Measurements from ENCODE around the gene RINL.

Gene RINL

GRCh38 chr19:38849147-38849859 lies 28.8 kb downstream of the RINL start:
- DNase-seq (ENCODE audit: low spot score in 2 of 2) (peak; percentile 93), ATAC-seq (replicated peaks; ENCODE audit: extremely low read depth, poor library complexity, severe bottlenecking) (peak; percentile 18)
- Mint-ChIP-seq H3K4me3 (peak overlapping the region; percentile 90), H3K4me1 (peaks cover 61% of the 10 kb centered on the region), H3K27me3 (no peaks in the 10 kb centered on the region), H3K27ac (ENCODE audit: low read depth) (peak overlapping the region; percentile 98), H3K9me3 (no peaks in the 10 kb centered on the region), H3K36me3 (ENCODE audit: insufficient read depth) (peaks cover 64% of the 10 kb centered on the region)

GRCh38 chr19:38848299-38849146 lies 29.6 kb downstream of the RINL start:
- peak overlapping the region; percentile 98 for H3K27ac Mint-ChIP-seq (ENCODE audit: low read depth)
- peaks cover 69% of the 10 kb centered on the region for H3K4me1 Mint-ChIP-seq
- peaks cover 72% of the 10 kb centered on the region for H3K36me3 Mint-ChIP-seq (ENCODE audit: insufficient read depth)
- no peak for DNase-seq (ENCODE audit: low spot score in 2 of 2)
- no peak for ATAC-seq (replicated peaks; ENCODE audit: extremely low read depth, poor library complexity, severe bottlenecking)
- no peaks in the 10 kb centered on the region for H3K27me3 Mint-ChIP-seq
- H3K4me3 Mint-ChIP-seq = peak overlapping the region; percentile 90
- no peaks in the 10 kb centered on the region for H3K9me3 Mint-ChIP-seq

GRCh38 chr19:38846097-38846496 lies 32.0 kb downstream of the RINL start:
- no peaks in the 10 kb centered on the region for H3K9me3 Mint-ChIP-seq
- no peaks in the 10 kb centered on the region for H3K27me3 Mint-ChIP-seq
- H3K36me3 Mint-ChIP-seq (ENCODE audit: insufficient read depth) = peaks cover 89% of the 10 kb centered on the region
- no peak for ATAC-seq (replicated peaks; ENCODE audit: extremely low read depth, poor library complexity, severe bottlenecking)
- peak overlapping the region; percentile 31 for H3K4me3 Mint-ChIP-seq
- DNase-seq (ENCODE audit: low spot score in 2 of 2) = no peak
- H3K4me1 Mint-ChIP-seq = peaks cover 74% of the 10 kb centered on the region
- no peak overlapping the region for H3K27ac Mint-ChIP-seq (ENCODE audit: low read depth)

- peaks cover 76% of the 10 kb centered on the region for H3K4me1 Mint-ChIP-seq
- ATAC-seq (replicated peaks; ENCODE audit: extremely low read depth, poor library complexity, severe bottlenecking) = no peak
- H3K27me3 Mint-ChIP-seq = no peaks in the 10 kb centered on the region
- peaks cover 92% of the 10 kb centered on the region for H3K36me3 Mint-ChIP-seq (ENCODE audit: insufficient read depth)
- no peaks in the 10 kb centered on the region for H3K9me3 Mint-ChIP-seq
- H3K27ac Mint-ChIP-seq (ENCODE audit: low read depth) = peak overlapping the region; percentile 75
- peak overlapping the region; percentile 47 for H3K4me3 Mint-ChIP-seq
- DNase-seq (ENCODE audit: low spot score in 2 of 2) = no peak
Observed at GRCh38 chr19:38845374-38846024, 32.6 kb downstream of the RINL start.

DNA sequence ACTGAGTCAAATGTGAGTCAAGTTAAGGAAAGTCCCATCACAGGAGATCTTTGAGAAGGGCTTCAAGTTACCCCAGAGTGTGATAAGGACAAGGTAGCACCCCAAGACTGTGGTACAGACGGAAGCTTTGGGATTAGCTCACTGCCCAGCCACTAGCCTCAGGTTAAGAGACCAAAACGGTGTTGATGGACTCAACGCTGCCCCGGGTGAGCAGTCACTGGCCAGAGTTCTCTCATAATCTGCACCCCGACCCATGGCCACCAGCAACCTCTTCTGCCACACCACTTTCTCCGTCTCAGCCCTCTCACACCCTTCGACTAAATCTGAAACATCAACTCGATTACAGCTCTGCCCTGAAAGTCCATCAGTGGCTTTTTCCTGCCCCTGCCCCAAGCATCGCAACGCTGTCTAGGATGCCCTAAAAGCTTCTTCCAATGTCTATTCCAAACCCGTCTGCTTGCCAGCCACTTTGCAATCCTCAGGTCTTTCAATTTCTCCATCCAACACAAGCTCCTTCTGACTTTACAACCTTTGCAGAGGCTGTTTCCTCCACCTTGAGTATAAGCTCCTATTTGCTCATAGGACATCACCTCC lies 33.9 kb downstream of the RINL start:
- peaks cover 93% of the 10 kb centered on the region for H3K36me3 Mint-ChIP-seq (ENCODE audit: insufficient read depth)
- H3K4me3 Mint-ChIP-seq = peak overlapping the region; percentile 40
- ATAC-seq (replicated peaks; ENCODE audit: extremely low read depth, poor library complexity, severe bottlenecking) (no peak), DNase-seq (ENCODE audit: low spot score in 2 of 2) (no peak)
- H3K4me1 Mint-ChIP-seq = peaks cover 83% of the 10 kb centered on the region
- H3K27me3 Mint-ChIP-seq = no peaks in the 10 kb centered on the region
- no peaks in the 10 kb centered on the region for H3K9me3 Mint-ChIP-seq
- peak overlapping the region; percentile 75 for H3K27ac Mint-ChIP-seq (ENCODE audit: low read depth)

DNA sequence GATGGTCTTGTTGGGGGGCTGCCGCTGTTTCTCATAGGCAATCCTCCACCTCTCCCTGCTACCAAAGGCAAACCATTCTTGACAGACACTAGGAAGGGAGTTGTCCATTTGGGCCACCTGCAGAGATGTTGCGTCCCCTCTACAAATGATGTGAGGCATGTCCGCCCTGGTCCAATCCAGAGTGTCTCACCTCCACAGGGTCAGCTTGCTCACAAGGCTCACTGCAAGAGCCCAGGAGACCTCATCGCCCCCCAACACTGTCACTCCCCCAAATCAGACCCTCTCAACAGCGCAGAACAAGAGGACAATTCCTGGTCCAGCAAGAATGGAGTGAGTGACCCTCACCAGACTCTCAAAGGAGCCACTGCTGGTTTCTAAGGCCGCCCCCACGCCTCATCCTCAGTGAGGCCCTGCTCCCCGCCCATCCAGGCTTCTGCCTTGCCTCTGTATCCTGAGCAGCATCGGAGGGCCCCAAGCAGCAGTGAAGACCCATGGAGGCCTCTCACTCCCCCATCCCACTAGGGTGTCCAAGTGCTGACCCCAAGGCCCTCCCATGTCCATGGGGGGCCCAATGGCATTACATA lies 34.8 kb downstream of the RINL start:
- Mint-ChIP-seq H3K27me3 (no peaks in the 10 kb centered on the region), H3K9me3 (no peaks in the 10 kb centered on the region), H3K4me3 (peak overlapping the region; percentile 73), H3K27ac (ENCODE audit: low read depth) (peak overlapping the region; percentile 89), H3K4me1 (peaks cover 81% of the 10 kb centered on the region), H3K36me3 (ENCODE audit: insufficient read depth) (peaks cover 94% of the 10 kb centered on the region)
- no peak for DNase-seq (ENCODE audit: low spot score in 2 of 2)
- ATAC-seq (replicated peaks; ENCODE audit: extremely low read depth, poor library complexity, severe bottlenecking) = no peak

DNA sequence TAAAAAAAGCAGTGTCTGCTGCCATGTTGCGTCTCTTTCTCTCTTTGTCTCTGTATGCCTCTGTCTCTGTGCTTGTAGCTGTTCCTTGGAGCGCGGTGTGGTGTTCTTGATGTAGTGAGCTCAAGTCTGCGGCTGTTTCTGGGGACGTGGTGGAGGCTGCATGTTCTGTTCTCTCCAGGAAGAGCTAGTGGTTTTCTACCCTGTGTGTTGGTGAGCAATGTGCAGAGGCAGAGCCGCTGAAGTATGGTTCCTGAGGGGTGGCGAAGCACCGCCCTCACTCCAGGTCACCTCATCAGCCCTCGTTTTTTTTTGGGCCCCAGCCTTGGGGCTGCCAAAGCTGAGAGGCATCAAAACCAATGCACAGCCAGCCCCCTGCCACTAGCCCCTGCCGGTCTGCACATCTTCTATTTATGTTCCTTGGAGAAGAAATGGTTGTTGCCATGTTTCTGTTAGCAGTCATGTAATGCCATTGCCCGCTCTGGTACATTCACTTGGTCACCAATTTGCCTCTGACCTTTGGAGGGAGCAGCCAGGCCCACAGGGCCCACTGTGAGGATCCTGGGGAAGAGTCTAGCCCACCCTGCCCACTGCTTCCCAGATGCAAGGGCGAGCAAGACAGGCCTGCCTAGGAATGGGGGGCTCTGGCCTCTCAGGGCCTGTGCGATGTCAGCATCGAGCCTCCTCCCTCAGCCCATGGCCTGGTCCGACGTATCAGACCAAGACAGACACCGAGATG lies 35.5 kb downstream of the RINL start:
- peaks cover 94% of the 10 kb centered on the region for H3K36me3 Mint-ChIP-seq (ENCODE audit: insufficient read depth)
- peak overlapping the region; percentile 89 for H3K27ac Mint-ChIP-seq (ENCODE audit: low read depth)
- ATAC-seq (replicated peaks; ENCODE audit: extremely low read depth, poor library complexity, severe bottlenecking) (peak; percentile 88), DNase-seq (ENCODE audit: low spot score in 2 of 2) (peak; percentile 33 to 53)
- peaks cover 74% of the 10 kb centered on the region for H3K4me1 Mint-ChIP-seq
- H3K9me3 Mint-ChIP-seq = no peaks in the 10 kb centered on the region
- no peaks in the 10 kb centered on the region for H3K27me3 Mint-ChIP-seq
- peak overlapping the region; percentile 73 for H3K4me3 Mint-ChIP-seq

DNA sequence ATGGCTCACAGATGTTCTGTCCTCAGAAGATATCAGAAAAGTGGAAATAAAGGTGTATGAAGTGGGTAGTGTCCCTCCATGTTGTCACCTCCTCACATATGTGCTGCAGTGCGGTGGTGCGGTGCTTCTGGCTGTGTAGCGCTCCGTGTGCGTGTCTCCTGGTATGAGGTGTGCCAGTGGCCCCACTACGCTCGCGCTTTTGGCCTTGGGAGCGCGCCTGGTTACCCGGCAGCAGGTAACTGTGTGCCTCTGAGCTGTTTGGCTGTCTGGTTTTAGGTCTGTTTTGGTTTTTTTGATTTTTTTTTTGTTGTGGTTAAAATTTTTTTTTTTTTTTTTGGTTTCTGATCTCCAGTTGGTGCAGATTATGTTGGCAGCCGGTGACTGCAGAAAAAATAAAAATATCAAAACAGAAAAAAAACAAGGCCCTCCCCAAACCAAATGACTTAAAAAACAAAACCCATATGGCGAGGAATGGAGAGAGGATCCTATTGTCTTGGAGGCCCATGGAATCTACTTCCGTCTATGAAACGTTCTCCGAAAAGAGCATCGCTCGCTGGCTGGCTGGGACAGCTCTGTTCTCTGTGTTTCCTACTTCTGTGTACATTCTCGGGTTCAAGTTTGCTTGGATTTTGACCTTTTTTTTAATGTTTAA lies 36.2 kb downstream of the RINL start:
- H3K36me3 Mint-ChIP-seq (ENCODE audit: insufficient read depth) = peaks cover 95% of the 10 kb centered on the region
- H3K9me3 Mint-ChIP-seq = no peaks in the 10 kb centered on the region
- peak overlapping the region; percentile 73 for H3K4me3 Mint-ChIP-seq
- H3K27me3 Mint-ChIP-seq = no peaks in the 10 kb centered on the region
- DNase-seq (ENCODE audit: low spot score in 2 of 2) (peak; percentile 38 to 40), ATAC-seq (replicated peaks; ENCODE audit: extremely low read depth, poor library complexity, severe bottlenecking) (peak; percentile 59)
- H3K4me1 Mint-ChIP-seq = peaks cover 70% of the 10 kb centered on the region
- peak overlapping the region; percentile 89 for H3K27ac Mint-ChIP-seq (ENCODE audit: low read depth)

DNA sequence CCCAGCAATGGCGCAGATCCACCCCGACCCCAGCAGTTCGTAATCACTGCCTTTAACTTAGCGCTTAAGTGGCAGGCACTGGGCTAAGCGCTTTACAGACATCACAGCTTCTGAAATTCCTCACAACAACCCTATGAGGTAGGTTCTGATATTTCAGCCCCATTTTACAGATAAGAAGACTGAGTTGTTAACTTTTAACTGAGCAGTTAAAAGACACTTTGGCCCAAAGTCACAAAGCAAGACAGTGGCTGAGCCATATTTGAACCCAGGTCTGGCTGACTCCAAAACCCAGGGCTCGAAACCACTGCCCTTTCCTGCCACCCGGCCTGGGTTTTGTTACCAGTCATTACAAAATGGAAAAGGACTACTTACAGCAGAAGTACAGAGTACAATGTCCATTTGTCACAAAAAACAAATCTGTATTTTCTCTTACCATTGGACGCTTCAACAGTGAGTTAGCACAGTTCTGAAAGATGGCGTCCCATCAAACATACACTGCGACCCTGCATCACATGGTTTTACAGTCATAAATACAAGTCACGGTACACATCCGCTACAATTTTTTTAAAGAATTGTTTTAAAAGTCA lies 36.8 kb downstream of the RINL start:
- ATAC-seq (replicated peaks; ENCODE audit: extremely low read depth, poor library complexity, severe bottlenecking) (no peak), DNase-seq (ENCODE audit: low spot score in 2 of 2) (no peak)
- peaks cover 95% of the 10 kb centered on the region for H3K36me3 Mint-ChIP-seq (ENCODE audit: insufficient read depth)
- peak overlapping the region; percentile 73 for H3K4me3 Mint-ChIP-seq
- no peaks in the 10 kb centered on the region for H3K27me3 Mint-ChIP-seq
- no peaks in the 10 kb centered on the region for H3K9me3 Mint-ChIP-seq
- peaks cover 66% of the 10 kb centered on the region for H3K4me1 Mint-ChIP-seq
- peak overlapping the region; percentile 89 for H3K27ac Mint-ChIP-seq (ENCODE audit: low read depth)

GRCh38 chr19:38840583-38840968 lies 37.5 kb downstream of the RINL start:
- no peaks in the 10 kb centered on the region for H3K27me3 Mint-ChIP-seq
- peak overlapping the region; percentile 73 for H3K4me3 Mint-ChIP-seq
- H3K27ac Mint-ChIP-seq (ENCODE audit: low read depth) = peak overlapping the region; percentile 83
- ATAC-seq (replicated peaks; ENCODE audit: extremely low read depth, poor library complexity, severe bottlenecking) (no peak), DNase-seq (ENCODE audit: low spot score in 2 of 2) (no peak)
- peaks cover 95% of the 10 kb centered on the region for H3K36me3 Mint-ChIP-seq (ENCODE audit: insufficient read depth)
- H3K9me3 Mint-ChIP-seq = no peaks in the 10 kb centered on the region
- peaks cover 59% of the 10 kb centered on the region for H3K4me1 Mint-ChIP-seq

Data from central memory CD8-positive, alpha-beta T cell (primary cell).